ENCODE measurements around the gene ONECUT1. TPM values are rescaled to one million over a fixed set of nuclear protein-coding genes. Genes with fewer than 3 reads are reported as not detected.

The ONECUT1 gene
- total and polyA plus RNA-seq, 10 donors = not detected

GRCh38 chr15:52805351-52806283 is 15.5 kb upstream of the ONECUT1 start:
- Histone ChIP-seq H3K27ac (no peak overlapping the region), H3K27me3 (replicated peaks in 1 of 7) (peaks cover 17 to 98% (median 91%) of the 10 kb centered on the region in 7 donors), H3K4me1 (peaks cover 23 to 41% (median 32%) of the 10 kb centered on the region in 6 donors), H3K9me3 (peaks cover 0 to 10% (median 0%) of the 10 kb centered on the region in 8 donors), H3K36me3 (no peaks in the 10 kb centered on the region), H3K4me3 (peak overlapping the region in 7 of 8 donors; percentile 6 to 67 (median 36))
- intact Hi-C loops (cut with DNase I; ENCODE audit: low total_unique reads) = no loop called here
- 2 to 4% (median 4%) methylated on average over 33 to 93 of the region's 93 CpGs for WGBS, 5 donors
- peak; percentile 74 for DNase-seq
- TF ChIP-seq POLR2AphosphoS5 (IDR thresholded peaks at IDR 0.05) (no peak), POLR2A (IDR thresholded peaks at IDR 0.05) (no peak), CTCF (IDR thresholded peaks at IDR 0.05 in 8 of 11, conservative IDR thresholded peaks at IDR 0.05 in 3 of 11) (no peak)

DNA sequence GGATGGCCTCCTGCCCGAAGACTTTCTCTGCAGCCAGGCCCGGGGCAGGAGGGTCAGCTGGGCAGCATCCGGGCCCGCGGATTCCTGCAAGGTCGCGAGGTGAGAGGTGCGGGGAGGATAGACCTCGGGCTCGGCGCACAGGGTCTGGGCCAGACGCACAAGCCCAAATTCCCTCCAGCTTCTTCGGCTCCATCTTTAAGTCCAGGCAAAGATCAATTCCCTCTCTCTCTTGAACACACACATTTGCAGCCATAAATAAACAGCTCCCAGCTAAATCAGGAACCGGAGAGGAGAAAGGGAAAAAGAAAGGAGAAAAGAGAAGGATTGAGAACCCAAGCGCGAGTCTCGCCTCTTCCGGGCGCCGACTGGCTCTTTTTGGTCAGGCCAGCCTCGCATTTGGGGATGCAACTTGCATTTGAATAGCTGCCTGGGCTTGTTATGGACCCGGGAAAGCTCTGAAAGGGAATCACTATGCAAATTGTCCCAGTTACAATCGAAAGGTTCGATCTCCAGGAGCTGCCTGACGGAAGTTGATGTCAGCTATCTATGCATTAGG is 14.5 kb upstream of the ONECUT1 start:
- H3K27me3 ChIP-seq (replicated peaks in 1 of 7) = peaks cover 20 to 100% (median 97%) of the 10 kb centered on the region in 7 donors
- H3K27ac ChIP-seq = no peak overlapping the region
- peaks cover 0 to 10% (median 0%) of the 10 kb centered on the region in 8 donors for H3K9me3 ChIP-seq
- H3K4me1 ChIP-seq = peaks cover 23 to 44% (median 32%) of the 10 kb centered on the region in 6 donors
- TF ChIP-seq CTCF (IDR thresholded peaks at IDR 0.05 in 8 of 11, conservative IDR thresholded peaks at IDR 0.05 in 3 of 11) = no peak
- TF ChIP-seq POLR2AphosphoS5 (IDR thresholded peaks at IDR 0.05) = no peak
- no peak for TF ChIP-seq POLR2A (IDR thresholded peaks at IDR 0.05)
- intact Hi-C loops (cut with DNase I; ENCODE audit: low total_unique reads) = no loop called here
- no peak for DNase-seq
- H3K4me3 ChIP-seq = peak overlapping the region in 7 of 8 donors; percentile 6 to 67 (median 36)
- no peaks in the 10 kb centered on the region for H3K36me3 ChIP-seq
- WGBS, 5 donors = 1 to 5% (median 3%) methylated on average over 25 of the region's 25 CpGs

- WGBS, 5 donors = 2 to 5% (median 3%) methylated on average over 20 to 49 of the region's 49 CpGs
- Histone ChIP-seq H3K27me3 (replicated peaks in 1 of 7) (peaks cover 20 to 100% (median 98%) of the 10 kb centered on the region in 7 donors), H3K4me1 (peaks cover 23 to 45% (median 32%) of the 10 kb centered on the region in 6 donors), H3K36me3 (no peaks in the 10 kb centered on the region), H3K9me3 (peaks cover 0 to 10% (median 0%) of the 10 kb centered on the region in 8 donors), H3K4me3 (peak overlapping the region in 4 of 8 donors; percentile 5 to 67 (median 14)), H3K27ac (no peak overlapping the region)
- no peak for TF ChIP-seq POLR2AphosphoS5 (IDR thresholded peaks at IDR 0.05)
- no peak for TF ChIP-seq POLR2A (IDR thresholded peaks at IDR 0.05)
- TF ChIP-seq CTCF (IDR thresholded peaks at IDR 0.05 in 8 of 11, conservative IDR thresholded peaks at IDR 0.05 in 3 of 11) = no peak
- DNase-seq = no peak
- intact Hi-C loops (cut with DNase I; ENCODE audit: low total_unique reads) = no loop called here
Measured at GRCh38 chr15:52803467-52804306, 13.6 kb upstream of the ONECUT1 start.
